NCI-H748 (cell line): Measurements from ENCODE around the gene SHISAL1.
"Not testable (repeated sequence)": the region's sequence is repeated elsewhere in the genome, so short reads cannot be mapped to it uniquely, and the experiment has no call there.

Source experiments
- DNase-seq: peaks from one replicate; lab custom pipeline; 2025; ENCODE audit not compliant: unreplicated experiment; lab: John Stamatoyannopoulos, UW

Gene SHISAL1

DNA sequence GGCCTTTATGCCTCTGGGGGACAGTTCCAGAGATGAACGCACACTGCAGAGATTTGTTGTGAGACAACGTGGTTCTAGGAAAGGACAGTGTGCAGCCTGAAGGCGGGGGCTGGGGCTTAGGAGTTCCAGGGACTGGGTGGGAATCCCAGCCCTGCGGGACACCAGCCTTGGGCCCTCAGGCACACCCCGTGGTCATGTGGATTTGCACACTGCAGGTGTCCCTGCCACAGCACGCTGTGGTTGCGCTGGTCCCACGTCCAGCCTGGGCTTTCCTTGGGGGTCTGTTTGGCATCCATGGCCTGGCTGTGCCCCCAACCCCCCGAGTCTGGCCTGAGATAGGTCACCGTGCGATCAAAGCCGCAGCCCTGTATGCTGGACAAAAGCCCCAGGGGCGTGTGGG, 7.3 kb downstream of the SHISAL1 start:
- no peak for DNase-seq

DNA sequence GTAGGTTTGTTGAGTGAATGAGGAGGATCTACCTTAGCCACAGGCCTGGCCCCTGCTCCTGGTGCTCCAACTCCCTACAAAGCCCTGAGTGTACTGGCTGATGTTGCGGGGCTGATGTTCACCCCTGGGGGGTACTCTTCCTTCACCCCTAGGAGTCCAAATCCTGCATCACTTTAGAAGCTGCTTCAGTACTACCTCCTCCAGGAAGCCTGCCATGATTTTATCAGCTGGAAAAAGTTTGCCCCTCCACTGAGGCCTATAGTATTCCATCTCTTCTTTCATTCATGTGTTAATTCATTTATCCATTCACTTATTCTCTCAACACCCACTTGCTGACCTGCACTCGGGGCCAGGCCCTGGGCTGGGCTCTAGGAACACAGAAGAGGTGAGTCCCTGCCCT, 7.8 kb downstream of the SHISAL1 start:
- DNase-seq: no peak

DNA sequence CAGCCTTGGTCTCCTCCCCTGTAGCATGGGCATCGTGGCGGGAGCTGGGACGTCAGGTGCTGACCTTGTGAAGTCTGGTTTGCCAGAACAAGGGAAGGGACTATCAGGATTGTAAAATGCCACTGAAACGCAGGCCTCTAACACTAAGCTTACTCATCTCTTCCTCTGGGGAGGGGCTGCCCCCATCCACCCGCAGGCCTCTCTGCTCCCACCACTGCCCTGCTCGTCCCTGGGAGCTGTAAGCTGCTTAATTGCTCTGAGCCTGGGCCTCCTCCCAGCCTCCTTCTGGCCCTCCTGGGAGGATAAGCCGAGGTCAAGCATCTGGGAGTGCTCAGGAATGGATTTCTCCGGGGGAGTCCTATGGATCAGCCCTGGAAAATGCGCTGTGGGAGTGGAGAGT, 8.4 kb downstream of the SHISAL1 start:
- DNase-seq: no peak

DNA sequence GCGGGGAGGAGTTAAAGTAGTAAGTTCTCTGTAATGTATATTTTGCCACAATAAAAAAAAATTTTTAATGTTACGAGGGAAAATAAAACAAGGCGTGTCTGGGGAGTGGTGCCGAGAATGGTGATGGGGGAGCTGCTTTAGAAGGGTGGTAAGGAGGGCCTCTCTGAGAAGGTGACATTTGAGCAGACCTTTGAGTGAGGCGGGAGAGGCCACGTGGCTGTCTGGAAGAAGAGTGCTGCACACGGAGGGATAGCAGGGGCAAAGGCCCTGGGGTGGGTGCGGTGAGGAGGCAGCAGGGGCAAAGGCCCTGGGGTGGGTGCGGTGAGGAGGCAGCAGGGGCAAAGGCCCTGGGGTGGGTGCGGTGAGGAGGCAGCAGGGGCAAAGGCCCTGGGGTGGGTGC, 10.4 kb downstream of the SHISAL1 start:
- DNase-seq: not testable (repeated sequence)

DNA sequence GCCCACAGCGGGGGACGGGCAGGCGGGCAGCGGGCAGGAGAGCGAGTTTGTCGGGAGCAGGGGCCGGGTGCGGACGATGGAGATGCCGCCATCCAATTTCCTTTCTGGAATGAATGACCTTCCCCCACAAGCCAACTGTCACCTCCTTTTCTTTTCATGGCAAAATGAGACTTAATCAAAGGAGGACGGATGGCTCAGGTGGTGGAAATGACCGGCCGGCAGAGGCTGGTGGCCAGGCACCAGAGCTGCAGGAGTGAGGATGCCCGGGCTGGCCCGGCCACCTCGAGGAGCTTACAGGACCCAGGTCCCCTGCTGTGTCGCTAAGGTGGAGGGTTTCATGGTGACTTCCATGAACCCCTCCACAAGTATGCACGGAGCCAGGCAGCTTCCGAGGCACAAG, 11.7 kb downstream of the SHISAL1 start:
- DNase-seq: no peak

DNA sequence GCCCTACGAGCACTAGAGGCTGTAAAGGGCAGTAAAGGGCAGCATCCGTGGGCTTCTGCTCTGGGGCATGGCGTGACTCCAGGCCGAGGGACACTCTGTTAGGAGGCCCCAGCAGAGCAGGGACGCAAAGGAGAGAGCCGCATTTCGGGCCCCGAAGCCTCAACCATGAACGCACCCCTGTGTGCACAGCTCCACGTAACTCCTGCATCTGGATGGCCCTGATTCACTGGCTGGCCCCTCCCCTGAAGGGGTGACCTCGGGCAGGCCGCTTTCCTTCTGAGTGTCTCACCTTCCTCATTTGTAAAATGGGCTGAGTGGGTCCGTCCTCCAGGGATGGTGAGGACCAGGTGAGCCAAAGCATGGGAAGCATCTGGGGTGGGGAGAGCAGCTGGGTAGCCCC, 13.6 kb downstream of the SHISAL1 start:
- DNase-seq: no peak

DNA sequence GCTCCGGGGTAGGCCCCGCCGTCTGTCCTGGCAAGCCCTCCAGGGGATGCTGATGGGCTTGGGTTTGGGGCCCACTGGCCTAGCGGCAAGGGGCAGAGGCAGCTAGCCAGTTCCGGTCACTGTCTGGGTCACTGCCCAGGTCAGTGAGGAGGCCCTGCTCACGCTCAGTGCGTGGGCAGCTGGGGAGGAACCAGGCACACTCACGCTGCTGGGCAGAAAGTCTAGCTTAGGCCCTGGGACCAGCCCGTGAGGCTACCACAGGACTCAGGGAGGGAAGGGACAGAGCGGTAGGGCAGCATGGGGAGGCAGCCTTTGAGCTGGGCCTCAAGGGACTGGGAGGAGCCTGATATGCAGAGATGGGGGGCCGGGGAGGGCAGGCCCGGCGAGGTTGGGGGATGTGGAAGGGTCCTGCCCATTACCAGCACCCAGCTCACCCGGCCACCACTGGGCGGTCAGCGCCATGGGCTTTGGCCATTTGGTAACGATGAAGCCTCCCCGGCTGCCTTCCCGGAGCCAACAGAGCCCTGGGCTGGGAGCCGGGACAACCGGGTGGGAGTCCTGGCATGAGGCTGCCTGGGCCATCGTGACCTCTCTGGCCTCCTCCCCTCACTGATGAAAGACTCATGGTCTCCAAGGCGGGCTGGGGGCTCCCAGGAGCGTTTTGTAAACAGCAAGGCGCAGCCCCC, 14.2 kb downstream of the SHISAL1 start:
- no peak for DNase-seq

DNA sequence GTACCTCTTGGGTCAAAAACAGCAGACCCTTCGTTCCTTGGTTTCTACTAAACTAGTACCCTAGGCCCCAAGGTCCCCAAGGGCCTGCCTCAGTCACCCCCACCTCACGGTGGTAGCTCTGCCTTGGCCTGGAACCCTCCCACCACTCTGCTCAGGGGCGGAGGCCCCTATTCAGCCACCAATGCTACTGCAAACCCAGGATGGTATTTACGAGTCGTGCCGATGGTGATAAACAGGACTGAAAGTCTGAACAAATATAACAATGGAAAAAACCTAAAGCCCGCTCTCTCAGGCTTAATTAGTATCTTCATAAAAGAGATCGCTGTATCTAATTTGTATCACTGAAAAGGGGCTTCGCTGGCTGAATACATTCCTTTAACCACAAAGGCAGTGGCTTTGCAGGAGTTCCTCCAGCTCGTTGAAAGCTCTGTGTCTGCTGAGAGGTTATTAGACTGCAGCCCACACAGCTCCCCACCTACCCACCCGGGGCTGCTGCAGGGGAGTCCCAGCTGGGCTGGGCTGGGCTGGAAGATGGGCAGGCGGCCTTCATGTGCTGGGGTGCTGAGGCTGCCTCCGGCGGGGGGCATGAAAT, 15.2 kb downstream of the SHISAL1 start:
- no peak for DNase-seq

DNA sequence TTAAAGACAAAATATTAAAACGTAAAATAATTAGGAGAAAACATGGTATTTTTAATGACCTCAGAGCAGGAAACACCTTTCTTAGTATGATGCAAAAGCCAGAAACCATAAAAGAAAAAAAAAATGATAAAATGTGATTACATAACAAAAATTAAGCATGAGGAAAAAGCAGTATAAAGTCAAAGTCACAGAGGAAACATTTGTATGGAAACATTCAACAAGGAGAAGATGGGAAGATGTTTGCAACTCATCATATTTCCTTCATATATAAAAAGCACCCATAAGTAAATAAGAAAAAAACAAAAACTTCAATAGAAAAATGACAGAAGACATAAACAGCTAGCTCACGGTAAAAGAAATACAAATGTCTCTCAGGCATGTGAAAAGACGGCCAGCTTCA, 17.3 kb downstream of the SHISAL1 start:
- no peak for DNase-seq

DNA sequence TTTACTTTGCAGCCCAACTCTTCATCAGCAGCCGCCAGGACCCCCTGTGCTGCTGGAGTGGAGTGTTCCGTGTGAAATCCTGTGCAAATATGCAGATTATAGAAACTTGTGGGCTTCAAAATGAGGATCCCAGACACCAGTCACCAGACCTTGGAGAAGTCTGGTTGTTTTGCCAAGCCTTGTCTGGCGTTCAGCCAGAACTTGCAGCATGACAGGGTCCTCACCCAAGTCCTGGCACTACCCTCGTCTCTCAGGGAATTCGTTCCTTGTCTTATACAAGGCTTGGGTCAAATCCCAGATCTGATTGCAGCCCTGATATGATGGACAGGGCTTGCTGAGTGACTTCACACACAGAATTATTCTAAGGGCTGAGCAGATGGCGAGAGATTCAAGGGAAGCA, 18.9 kb downstream of the SHISAL1 start:
- no peak for DNase-seq

DNA sequence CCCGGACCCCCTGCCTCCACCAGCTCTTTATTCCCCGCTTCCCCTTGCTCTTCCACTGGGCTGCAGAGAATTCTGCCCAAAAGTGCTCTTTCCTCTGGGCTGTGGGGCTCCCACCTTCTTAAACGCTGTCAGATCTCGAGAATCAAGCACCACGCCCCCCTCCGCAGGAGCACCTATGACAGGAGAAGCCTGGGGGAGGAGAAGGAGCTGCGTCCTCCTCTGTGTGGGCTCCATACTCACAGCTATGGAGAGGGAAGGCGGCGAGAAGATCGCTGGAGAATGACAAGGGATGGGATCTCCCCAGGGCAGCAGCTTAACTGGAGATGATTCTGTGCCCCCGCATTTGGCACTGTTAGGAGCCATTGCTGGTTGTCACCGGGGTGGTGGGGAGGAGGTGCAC, 19.7 kb downstream of the SHISAL1 start:
- no peak for DNase-seq

DNA sequence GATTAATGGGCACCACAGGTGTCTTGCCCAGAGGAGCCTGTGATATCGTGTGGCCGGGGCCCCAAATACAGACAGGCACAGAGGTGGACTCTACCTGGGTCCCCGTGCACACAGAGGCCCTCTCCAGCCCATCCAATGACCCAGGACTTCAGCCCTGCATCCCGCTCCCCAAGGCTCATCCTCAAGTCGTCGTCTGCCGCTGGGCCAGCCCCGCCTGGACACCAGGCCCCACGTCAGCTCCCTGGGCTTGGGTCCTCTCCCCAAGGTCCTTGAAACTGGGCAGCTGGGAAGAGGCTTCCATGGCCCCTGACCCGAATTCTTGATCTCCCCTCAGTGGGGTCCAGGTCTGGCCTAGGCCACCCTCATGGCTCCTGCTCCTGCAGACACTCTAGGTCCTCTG, 20.2 kb downstream of the SHISAL1 start:
- DNase-seq: no peak

DNA sequence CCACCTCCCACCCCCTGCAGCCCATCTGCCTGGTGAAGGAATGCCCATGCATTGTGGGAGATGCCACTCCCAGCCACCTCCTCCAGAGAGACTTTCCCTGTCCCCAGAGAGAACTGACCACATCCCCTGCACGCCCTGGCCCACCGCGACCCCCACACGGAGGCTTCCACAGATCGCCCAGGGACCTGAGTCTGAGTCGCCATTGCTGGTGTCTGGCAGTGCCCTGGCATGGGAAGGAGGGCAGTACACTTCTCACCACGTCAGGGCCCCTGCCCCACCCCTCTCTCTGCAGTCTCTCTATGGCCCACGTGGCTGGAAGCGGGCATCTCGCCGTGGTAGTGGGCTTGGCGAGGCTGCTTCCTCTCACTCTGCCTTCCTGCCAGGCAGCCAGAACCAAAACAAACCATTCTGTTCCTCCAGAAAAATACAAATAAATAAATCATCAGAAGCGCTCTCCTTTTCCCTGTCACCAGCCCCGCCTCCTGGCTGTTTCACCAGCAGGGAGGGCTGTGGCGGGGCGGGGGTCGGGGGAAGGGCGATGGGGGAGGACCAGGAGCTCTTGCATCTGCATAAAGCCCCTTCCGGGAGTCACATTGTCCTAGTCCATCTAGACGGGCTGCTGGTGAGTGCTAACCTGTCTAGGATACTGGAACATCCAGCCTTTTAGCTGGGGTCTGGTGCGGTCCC, 20.9 kb downstream of the SHISAL1 start:
- DNase-seq: peak; percentile 27

DNA sequence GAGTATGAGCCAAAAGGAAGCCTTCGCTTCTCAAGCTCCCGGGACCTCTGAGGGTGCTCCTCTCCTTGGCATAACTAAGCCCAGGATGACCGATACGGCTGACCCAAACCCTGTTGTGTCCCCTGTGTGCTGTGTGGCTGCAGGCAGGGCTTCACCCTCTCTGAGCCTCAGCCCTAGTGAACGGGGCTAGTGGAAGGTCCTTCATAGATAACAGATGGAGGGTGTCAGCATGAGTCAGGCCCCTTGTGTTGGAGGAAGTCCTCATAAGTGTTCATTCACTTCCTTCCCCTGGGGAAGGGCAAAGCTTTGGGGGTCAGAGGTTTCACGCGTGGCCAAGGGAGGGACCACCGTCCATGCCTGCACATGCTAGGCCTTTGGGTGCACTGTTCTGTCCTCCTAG, 21.5 kb downstream of the SHISAL1 start:
- DNase-seq: no peak

DNA sequence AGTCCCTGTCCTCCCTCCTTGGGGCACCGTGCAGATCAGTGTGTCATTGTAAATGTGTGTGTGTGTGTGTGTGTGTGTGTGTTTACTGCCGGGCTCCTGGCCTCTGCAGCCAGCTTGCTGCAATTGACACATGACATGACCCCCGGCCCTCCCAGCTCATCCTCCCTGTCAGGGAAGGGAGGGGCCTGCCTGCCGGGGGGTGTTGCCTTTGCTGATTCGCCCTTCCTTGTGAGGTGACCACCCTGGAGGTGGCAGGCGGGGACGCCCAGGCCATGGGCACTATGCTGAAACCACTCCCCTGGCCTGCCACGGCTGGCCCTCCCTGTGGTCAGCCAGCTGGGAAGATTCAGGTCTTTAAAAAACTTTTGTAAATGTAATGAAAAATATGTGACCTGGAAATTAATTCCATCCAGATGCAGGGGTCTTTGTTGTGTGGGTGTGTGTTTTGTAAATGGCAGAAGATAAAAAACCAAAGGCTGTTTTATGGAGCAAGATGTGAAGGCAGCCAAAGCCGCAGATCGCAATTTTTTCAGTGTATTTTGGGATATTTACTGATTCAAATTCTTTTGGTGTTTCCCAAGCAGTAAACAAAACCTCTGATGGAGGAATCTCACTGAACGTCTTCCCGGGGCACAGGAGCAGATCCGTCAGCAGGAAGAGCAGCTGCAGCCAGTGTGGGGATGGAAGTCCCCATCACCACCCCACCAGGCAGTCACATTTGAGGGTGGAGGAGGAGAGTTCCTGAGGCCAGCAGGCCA, 23.2 kb downstream of the SHISAL1 start:
- no peak for DNase-seq

DNA sequence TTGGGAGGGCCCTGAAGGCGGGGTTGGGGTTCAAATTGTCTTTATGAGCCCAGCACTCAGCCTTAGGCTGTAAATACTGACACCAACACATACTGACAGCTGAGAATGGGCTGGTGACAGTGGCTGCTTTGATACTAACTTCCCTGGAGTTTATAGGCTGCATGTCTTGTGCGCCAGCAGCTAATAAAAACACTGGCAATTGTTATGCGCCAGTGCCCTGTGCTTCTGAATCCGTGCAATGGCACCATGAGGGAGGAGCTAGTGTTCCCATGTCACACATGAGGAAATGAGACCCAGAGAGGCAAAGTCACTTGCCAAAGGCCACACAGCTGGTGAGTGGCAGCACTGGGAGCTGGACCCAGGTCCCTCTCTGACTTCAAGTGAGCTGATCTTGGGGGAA, 23.8 kb downstream of the SHISAL1 start:
- DNase-seq: no peak

DNA sequence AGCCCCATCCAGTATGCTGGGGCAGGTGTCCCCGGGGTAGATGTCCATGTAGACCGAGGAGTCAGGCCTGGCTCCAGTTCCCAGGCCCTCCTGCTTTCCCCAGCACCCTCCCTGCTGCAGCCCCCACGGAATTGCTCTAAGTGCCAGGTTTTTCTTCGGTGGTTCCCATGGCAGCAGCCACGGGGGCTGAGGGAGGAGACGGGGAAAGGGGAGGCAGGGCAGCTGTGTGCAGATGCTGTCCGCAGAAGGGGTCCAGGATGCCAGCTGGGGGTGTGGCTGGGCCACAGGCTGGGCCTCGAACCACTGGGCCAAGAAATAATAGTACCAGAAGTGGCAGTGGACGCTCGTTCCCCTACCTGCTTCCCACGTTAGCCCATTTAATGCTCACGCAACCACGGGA, 25.0 kb downstream of the SHISAL1 start:
- DNase-seq: no peak

DNA sequence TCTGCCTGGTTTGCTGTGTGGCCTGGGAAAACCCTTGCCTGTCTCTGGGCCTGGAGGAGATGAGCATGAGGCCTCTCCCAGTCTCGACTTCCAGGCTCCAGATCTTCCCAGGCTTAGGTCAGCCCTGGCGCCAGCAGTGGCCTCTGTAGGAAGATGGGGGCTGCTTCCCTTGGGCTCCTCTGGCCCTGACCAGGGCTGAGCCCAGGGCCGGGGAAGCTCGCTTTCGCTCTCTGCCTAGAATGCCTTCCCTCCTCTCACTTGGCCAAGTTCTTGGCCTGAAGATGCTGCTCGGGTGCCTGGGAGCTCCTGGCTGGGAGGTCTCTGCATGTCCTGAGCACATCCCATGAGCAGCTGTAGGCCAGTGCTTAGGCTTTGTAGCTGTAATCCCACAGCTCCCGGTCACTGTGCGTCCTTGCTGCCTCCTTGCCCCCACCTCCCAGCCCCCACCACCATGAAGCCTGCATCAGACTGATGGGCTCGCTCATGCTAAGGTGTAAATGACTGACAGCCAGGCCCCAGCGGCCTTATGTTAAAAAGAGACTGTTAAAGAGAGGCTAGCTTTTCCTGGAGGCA, 25.5 kb downstream of the SHISAL1 start:
- no peak for DNase-seq

DNA sequence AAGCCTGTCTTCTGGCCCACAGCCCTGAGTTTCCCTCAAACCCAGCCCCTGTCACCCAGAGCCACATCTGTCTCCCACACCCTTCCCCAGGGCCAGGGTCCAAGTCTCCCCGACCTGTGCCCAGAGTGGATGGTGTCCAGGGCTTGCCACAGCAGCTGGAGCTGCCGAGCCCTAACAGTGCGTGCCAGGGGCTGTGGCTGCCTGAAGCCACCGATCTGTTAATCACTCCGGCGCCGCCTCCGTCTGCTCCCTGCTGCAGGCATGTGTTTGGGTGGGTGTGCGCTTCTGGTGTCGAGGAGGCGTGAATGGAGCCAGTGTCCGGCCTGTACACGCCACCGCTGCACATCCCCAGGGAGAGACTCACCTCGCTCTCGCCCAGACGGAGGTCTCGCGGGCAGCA, 26.1 kb downstream of the SHISAL1 start:
- DNase-seq: no peak

DNA sequence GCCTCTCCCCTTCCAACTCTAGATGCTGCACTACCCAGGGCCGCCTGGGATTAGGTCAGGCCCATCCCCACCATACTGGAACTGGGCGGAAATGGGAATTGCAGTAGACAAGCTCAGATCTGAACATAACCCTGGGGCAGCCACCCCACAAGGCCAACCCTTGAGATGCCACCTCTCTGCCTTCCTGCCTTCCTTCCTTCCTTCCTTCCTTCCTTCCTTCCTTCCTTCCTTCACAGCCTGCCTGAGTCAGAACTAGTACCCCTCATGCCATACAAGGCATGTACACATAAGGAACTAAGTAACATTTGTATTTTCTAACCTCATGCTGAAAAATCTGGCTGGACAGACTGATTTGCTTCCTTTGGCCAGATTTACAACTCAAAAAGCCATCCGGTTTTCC, 28.0 kb downstream of the SHISAL1 start:
- no peak for DNase-seq

DNA sequence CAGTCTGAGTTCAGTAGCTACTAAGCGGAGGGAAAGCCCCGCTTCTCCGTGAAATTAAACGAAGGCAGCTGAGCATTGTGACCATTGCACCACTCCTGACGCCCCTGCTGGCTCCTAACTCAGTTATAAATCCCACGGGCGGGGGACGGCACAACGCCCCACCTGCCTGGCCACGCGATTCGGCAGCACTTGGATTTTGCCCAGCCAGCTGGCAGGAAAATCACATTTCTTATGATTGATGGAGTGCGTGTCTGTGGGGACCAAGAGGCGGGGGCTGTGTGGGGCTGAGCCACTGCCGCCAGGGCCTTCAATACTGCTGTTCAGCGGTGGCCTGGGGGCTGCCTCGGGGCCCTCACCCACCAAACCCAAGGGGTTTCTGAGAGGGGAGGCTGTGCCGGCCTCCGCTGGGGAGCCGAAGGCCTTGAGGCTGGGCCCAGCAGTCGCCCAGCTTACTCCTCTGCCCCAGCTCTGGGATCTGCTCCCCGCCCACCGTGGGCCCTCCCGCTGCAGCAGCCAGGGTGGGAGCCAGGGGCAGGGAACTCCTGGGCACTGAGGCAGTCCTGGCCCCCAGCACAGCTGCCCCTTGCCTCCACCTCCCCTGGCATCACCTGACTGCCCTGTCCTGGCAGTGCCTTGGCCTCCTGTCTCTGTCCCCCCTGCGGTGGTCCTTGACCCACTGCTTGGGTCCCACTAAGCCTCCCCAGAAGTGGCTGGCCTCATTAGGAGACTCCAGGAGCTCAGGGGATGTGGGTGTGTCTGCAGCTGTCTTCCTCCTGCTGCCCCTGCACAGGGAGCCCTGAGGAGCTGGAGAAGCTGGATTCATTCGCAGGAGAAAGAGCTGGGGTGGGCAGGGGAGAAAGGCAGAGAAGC, 30.7 kb downstream of the SHISAL1 start:
- no peak for DNase-seq
